Psoas muscle (tissue), 8 donors: Measurements from ENCODE around the gene S100A1. TPM values are rescaled to one million over a fixed set of nuclear protein-coding genes. Genes with fewer than 3 reads are reported as not detected.
A peak's percentile ranks its signal among the peaks of the same experiment; 100 is the strongest.

ENCODE experiments used
- ATAC-seq, 4 donors: fragments of 200-7000 bp; cut with Tn5 transposase; one replicate each; pipeline ENCODE4 v1.9.1; 2020; ENCODE audit warnings: moderate library complexity in 3 of 4, mild to moderate bottlenecking in 2 of 4
- DNase-seq, 2 donors: peaks; one replicate each; pipeline ENCODE4 v3.0.0-alpha.2; 2020
- H3K27ac ChIP-seq: fragments of 200-600 bp; one replicate; pipeline ENCODE4 v1.8.0; 2022
- H3K27me3 ChIP-seq, 3 donors: fragments of 200-600 bp in 1 of 3; one replicate each; pipeline versions ENCODE4 v1.6.1 to v1.8.0; 2013 to 2022; ENCODE audit warnings: low read length in 2 of 3, mild to moderate bottlenecking in 2 of 3, moderate library complexity in 1 of 3; ENCODE audit not compliant: insufficient read depth in 3 of 3
- H3K36me3 ChIP-seq, 2 donors: fragments of 200-600 bp in 1 of 2; one replicate each; pipeline versions ENCODE4 v1.6.1 to v1.8.0; 2013 to 2022; ENCODE audit warnings: low read depth in 1 of 2, mild to moderate bottlenecking in 1 of 2, moderate library complexity in 1 of 2; ENCODE audit not compliant: insufficient read depth in 1 of 2
- H3K4me1 ChIP-seq: fragments of 200-600 bp; one replicate; pipeline ENCODE4 v1.8.0; 2022
- H3K4me3 ChIP-seq: fragments of 200-600 bp; one replicate; pipeline ENCODE4 v1.8.0; 2022; ENCODE audit warnings: mild to moderate bottlenecking
- H3K9me3 ChIP-seq: fragments of 200-600 bp; one replicate; pipeline ENCODE4 v1.8.0; 2022
- WGBS, 3 donors: extraction: QIAGEN DNeasy Blood & Tissue Kit; methylation state at CpG; one replicate each; pipeline versions ENCODE4 v1.1.6 to v1.1.7; 2013; 5-methylcytosine and 5-hydroxymethylcytosine counted together
- intact Hi-C, 2 donors: fragments of 100-400 bp; cut with DNase I; formaldehyde crosslinking; loops; one replicate each; pipeline versions ENCODE4 v1.11.0 to v1.14.2; 2022
- polyA plus RNA-seq, 3 donors: library from polyadenylated mRNA; stranded (reverse); fragments of 200-250 nt; gene quantifications; one replicate each; pipeline ENCODE4 v1.2.3, GENCODE V29; 2013
- total RNA-seq, 4 donors: library from RNA; stranded (reverse); fragmentation: NEBNext Ultra II Directional in 2 of 4; extraction: Animal tissue kit (Norgen Biotek cat#: 25700) in 2 of 4; gene quantifications; one replicate each; pipeline versions ENCODE4 v1.2.1 to v1.2.4, GENCODE V29; 2021 to 2023
- TF ChIP-seq, protein P1 (sequence below): fragments of 200-600 bp; IDR thresholded peaks from one replicate; pipeline ENCODE4 v1.8.0; 2022; ENCODE audit warnings: antibody characterized with exemption
- donor health status: healthy with polysubstance abuse.
- donor health status: DM: no; HTN: no; CAD: no; lungs with moderate emphysema.
- donor health status: Bipolar disorder and iron deficiency.
- donor health status: healthy.
- donor health status: DM: yes; HTN: yes; CAD: no.
- donor health status: DM: no; HTN: no; CAD: no.
- donor health status: DM: no; HTN: no; CAD: no.
- donor health status: DM: yes; HTN: yes; CAD: no.

Gene S100A1
- total and polyA plus RNA-seq, 7 donors = 370 to 1,423 (median 1,008) TPM

DNA sequence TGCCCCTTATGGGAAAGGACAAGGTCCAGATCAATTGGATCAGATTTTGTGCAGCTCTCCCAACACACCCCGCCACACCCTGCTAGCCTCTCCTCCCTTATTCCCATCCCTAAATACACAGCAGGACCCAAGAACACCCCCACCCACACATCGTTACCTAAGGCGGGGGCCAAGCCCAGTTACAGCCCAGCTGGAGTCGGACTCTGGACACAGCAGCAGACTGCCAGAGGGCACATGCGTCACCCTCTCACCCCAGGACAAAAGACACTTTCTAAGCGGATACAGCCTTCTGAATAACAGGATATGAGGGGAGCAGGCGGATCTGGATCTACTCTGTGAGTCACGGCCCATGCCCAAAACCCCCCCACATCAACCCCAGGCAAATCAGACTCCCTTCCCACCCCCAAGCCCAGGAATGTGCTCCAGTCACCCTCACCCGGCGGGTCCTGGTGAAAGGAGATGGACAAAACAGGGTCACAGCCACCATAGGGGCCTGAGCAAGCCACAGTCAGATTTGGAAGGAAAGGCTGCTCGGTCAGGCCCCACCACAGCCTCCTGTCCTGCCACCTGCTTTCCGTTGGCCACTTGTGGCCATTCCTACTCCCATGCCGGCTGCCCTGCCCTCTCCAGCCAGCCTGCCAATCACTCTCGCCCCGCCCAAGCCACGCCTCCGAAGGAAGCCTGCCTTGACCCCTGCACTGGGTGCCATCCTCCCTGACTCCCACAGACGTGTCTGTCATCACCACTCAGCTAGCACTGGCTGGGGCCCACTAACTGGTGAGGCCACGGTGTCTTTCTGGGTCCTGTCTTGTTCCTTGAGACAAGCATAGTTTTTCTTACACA, 19.3 kb upstream of the S100A1 start:
- DNase-seq (peak; percentile 87 to 90), ATAC-seq (peak; percentile 79 to 85 (median 82))
- peaks cover 0 to 29% of the 10 kb centered on the region in 2 donors for H3K36me3 ChIP-seq
- H3K4me1 ChIP-seq = peaks cover 27% of the 10 kb centered on the region
- no peaks in the 10 kb centered on the region for H3K27me3 ChIP-seq
- TF ChIP-seq, protein P1, sequence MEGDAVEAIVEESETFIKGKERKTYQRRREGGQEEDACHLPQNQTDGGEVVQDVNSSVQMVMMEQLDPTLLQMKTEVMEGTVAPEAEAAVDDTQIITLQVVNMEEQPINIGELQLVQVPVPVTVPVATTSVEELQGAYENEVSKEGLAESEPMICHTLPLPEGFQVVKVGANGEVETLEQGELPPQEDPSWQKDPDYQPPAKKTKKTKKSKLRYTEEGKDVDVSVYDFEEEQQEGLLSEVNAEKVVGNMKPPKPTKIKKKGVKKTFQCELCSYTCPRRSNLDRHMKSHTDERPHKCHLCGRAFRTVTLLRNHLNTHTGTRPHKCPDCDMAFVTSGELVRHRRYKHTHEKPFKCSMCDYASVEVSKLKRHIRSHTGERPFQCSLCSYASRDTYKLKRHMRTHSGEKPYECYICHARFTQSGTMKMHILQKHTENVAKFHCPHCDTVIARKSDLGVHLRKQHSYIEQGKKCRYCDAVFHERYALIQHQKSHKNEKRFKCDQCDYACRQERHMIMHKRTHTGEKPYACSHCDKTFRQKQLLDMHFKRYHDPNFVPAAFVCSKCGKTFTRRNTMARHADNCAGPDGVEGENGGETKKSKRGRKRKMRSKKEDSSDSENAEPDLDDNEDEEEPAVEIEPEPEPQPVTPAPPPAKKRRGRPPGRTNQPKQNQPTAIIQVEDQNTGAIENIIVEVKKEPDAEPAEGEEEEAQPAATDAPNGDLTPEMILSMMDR = no peak
- peak overlapping the region; percentile 81 for H3K27ac ChIP-seq
- WGBS, 3 donors = 30 to 48% (median 42%) methylated on average over 19 of the region's 19 CpGs
- intact Hi-C loops = no loop called here
- H3K9me3 ChIP-seq = no peaks in the 10 kb centered on the region
- H3K4me3 ChIP-seq = peak overlapping the region; percentile 66

DNA sequence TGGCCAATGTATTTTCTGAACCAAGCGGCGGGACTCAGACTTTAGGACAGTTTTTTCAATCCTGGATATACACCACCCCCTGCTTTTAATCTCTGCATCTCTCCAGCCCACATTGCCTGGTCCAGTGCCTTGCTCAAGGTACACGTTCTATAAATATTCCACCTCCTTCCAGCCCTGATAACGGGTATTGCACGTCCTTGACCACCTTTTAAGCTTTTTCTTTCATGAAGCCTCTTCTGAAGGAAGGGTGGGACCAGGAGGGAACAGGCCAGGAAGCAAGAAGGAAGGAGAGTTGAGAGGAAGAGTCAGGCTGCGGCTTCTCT, 18.7 kb upstream of the S100A1 start:
- H3K27ac ChIP-seq = peak overlapping the region; percentile 81
- H3K9me3 ChIP-seq = no peaks in the 10 kb centered on the region
- H3K4me3 ChIP-seq = peak overlapping the region; percentile 66
- TF ChIP-seq, protein P1 = no peak
- 49 to 70% (median 61%) methylated on average over 6 of the region's 6 CpGs for WGBS, 3 donors
- no peak for ATAC-seq
- H3K4me1 ChIP-seq = peaks cover 27% of the 10 kb centered on the region
- intact Hi-C loops = no loop called here
- no peaks in the 10 kb centered on the region for H3K27me3 ChIP-seq
- H3K36me3 ChIP-seq = peaks cover 0 to 29% of the 10 kb centered on the region in 2 donors
- no peak for DNase-seq

DNA sequence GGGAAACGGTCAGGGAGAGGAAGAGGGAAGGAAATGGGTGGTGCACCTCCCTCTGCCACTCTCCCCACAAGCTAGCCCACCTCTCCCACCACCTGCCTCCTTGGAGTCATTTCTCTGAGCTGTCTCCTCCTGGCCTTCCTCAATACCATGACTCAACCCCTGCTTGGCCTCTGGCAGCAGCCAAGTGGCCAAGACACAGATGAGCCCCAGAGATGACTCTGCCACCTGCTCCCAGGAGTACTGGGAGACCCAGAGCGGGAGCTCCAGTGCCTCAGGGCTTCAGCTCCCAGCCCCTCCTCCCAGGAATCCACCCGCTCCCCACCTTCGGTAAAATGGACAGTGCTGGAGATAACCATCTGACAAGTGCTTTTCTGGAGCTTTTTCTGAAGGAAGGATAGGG, 17.9 kb upstream of the S100A1 start:
- 57 to 74% (median 60%) methylated on average over 4 of the region's 4 CpGs for WGBS, 3 donors
- H3K27me3 ChIP-seq = no peaks in the 10 kb centered on the region
- H3K27ac ChIP-seq = peak overlapping the region; percentile 81
- H3K4me1 ChIP-seq = peaks cover 27% of the 10 kb centered on the region
- H3K9me3 ChIP-seq = no peaks in the 10 kb centered on the region
- no peak overlapping the region for H3K4me3 ChIP-seq
- ATAC-seq = peak; percentile 37 to 58 (median 42)
- intact Hi-C loops = no loop called here
- H3K36me3 ChIP-seq = peaks cover 0 to 25% of the 10 kb centered on the region in 2 donors
- peak in 1 of 2 donors; percentile 43 for DNase-seq
- TF ChIP-seq, protein P1 = no peak

DNA sequence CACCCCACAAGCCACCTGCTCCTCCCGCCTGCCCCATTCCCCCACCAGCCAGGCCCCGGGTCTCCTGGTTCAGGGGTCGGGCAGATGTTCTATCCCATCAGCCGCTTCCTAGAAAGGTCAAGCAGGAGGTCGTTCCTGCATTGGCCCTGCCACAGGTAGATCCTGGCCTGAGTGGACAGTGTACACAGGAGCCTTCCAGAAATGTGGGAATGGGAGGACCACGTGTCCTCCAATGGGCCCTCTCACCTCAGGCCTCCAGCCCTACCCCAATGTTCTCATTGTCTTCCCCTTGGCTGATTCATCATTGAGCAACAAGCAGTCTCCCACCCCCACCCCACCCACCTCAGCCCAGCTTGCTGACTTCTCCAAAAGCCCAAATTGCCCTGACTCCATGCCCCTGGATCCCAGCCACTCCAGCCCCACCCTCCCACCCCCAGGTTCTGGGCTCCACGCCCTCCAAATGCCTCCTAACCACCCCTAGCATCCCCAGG, 17.4 kb upstream of the S100A1 start:
- TF ChIP-seq, protein P1 = no peak
- Histone ChIP-seq H3K4me1 (peaks cover 27% of the 10 kb centered on the region), H3K36me3 (peaks cover 0 to 21% of the 10 kb centered on the region in 2 donors), H3K27me3 (no peaks in the 10 kb centered on the region), H3K4me3 (no peak overlapping the region), H3K9me3 (no peaks in the 10 kb centered on the region), H3K27ac (peak overlapping the region; percentile 81)
- intact Hi-C loops = no loop called here
- DNase-seq (no peak), ATAC-seq (no peak)
- 79 to 85% (median 85%) methylated on average over 7 of the region's 7 CpGs for WGBS, 3 donors
